Fibroblast of gingiva (primary cell): ENCODE data around the gene SNTA1.
"Not testable (repeated sequence)": the region's sequence is repeated elsewhere in the genome, so short reads cannot be mapped to it uniquely, and the experiment has no call there.

Experiments
- DNase-seq: peaks from one replicate; pipeline ENCODE4 v3.0.0-alpha.2; 2011; ENCODE audit warnings: low read depth

SNTA1 gene

DNA sequence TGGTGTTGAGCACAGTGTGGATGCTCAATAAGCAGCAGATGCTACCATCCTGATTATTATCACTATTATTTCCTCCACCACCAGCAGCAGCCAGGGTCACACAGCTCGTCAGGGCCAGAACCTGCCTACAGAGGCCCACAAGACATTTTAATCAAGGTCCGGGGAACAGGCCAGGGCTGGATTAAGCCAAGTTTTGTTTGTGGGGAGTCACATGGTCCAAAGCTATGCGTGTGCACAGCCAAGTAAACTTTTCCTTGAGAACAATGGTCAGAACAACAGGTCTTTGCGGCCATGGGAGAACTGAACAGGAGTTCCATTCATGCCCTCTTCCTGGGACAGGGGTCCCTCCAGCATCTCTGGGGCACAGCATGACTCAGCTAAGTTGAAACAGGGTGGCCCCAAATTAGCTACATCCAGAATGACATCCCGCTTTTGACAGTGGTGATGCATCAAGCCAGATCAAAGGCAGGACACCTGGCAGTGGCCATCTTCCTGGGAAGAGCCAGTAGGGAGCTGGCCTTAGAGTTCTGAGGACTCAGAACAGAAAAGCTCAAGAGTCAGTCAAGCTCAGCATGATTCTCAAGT is 11.7 kb downstream of the SNTA1 start:
- peak; percentile 32 for DNase-seq

DNA sequence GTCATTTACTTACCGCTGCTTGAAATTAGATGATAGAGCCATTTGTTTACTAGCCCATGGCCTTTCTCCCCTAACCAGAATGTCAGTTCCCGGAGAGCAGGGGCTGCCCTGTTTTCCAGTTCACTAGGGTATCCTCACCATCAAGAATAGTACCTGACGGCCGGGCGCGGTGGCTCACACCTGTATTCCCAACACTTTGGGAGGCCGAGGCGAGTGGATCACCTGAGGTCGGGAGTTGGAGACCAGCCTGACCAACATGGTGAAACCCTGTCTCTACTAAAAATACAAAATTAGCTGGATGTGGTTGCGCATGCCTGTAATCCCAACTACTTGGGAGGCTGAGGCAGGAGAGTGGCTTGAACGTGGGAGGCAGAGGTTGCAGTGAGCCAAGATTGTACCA is 19.7 kb downstream of the SNTA1 start:
- DNase-seq = not testable (repeated sequence)

DNA sequence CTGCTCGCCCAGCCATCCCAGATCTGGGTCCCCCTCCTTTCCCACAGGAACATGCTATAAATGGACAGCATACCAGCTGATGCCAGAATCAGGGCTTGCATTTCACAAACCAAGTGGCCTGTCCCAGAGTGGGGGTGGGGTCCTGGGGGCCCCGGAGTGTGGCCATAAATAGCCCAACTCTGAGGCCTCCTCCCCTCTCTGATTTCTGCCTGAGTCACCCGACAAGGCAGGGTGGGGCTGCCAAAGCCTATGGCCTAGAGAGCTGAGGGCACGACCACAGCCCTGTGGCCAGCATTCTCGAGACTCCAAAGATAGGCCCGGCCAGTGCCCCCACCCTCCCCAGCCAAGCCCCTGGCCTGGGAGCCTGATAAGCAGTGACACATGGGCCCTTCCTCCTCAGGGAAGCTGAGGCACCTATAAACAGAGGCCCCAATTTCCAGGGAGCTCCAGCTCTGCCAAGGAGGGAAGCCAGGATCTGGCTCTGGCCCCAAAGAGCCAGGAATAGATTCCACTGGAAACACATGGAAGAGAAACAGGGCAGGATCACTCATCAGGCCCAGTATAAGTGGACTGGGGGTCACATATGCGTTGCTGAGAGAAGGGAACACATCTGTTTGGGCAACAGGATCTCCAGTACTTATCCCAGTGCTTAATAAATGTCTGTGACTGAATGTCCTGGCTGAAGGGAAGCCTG is 20.3 kb downstream of the SNTA1 start:
- peak; percentile 92 for DNase-seq

DNA sequence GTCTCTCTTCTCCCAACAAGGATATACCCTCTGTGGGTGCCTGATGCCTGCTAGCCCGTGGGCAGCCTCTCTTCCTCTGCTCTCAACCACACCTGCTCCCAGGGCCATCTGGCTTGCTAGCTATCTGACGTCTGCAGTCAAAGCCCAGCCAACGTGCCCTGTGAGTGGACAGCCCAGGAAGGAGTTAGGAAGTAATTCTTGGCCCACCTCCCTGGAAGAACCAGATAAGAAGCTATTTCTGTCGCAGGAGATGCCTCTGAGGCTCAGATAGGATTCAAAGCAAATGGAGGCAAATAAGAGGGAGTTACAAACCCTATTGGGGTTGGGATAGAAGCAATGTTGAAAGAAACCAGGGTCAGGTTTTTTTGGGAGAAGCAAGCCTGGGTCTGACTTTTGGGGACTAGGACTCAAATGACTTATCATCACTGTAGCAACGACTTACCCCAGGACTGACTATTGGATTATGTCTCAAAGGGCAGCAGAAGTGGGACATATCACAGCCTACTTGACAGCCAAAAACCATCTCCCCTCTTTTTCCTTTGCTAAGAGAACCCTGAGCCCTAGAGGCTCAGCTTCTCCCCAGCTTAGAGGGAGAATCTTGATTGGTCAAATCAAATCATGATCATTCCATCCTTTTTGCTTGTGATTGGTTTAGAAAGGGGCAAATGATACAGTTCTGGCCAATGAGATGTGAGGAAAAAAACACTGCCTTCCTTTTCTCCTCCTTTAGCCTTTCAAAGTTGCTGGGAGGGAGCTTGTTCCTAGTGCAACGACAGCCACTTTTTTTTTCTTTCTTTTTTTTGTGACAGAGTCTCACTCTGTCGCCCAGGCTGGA is 24.2 kb downstream of the SNTA1 start:
- DNase-seq = no peak

DNA sequence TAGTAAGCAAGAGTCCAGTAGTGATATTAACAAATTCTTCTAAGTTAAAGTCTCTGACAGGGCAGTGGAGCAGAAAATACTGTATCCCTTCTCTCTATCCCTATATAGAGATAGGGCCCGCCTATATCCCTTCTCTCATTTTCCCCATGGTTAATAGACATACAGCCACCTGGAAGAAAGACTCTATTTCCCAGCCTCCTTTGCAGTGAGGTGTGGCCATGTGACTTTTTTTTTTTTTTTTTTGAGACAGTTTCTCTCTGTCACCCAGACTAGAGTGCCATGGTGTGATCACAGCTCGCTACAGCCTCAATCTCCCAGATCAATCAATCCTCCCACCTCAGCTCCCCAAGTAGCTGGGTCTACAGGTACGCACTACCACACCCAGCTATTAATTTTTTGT is 25.5 kb downstream of the SNTA1 start:
- DNase-seq = no peak

DNA sequence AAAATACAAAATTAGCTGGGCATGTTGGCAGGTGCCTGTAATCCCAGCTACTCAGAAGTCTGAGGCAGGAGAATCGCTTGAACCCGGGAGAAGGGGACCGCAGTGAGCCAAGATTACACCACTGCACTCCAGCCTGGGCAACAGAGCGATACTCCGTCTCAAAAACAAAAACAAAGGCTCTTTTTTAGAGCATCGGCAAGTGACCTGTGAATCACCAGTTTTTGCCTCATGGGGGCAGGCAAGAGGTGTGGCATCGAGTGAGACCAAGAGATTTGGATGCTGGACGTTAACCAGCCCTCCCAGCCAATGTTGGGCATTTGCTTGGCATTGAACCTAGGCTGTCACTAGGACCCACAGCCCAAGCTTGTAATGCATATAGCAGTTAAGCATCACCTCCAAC is 27.6 kb downstream of the SNTA1 start:
- peak; percentile 49 for DNase-seq

DNA sequence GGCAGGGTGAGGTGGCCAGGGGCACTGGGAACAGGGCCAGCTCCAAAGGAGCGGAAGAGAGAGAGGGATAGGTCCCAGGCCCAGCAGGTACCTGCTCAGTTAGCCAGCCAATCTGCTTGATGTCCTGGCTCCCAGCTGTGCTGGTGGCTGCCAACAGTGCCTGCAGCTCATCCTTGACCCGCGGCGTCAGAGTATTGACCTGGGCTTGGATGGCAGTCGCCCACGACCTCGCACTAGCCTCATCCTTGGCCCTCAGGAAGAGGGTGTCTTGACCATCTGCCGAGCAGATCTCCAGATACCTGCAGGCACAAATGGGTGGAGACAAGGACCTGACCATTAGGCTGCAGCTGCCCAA is 31.1 kb downstream of the SNTA1 start:
- DNase-seq = no peak

DNA sequence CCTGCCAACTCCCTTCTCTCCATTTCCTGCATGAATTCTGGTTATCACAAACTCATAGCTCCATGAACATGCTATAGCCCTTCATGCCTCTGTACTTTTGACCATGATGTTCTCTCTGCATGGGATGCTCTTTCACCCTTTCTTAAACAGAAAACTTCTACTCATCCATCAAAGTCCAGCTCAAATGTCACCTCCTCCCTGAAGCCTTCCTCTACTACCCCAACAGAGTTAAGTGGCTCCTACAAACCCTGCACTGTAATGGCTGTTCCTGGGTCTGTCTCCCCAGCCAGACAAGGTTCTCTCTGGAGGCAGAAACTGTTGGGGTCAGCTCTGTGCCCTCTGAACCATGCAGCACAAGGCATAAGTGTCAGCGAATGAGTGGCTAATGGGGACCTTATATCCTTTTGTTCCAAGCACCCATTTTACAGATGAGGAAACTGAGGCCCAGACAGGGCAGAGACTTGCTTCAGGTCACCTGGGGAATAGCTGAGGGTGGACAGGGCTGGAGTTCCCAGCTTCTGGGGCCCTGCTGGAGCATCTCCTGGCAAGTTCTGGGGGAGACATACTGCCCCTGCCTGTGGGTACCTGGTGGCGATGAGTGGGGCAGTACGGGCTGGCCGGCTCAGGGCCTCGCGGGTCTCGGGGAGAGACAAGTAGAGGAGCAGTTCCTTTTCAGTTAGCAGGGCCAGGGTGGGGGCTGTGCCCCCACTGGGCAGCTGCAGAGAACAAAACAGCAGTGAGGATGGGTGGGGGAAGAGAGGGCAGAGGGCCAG is 31.7 kb downstream of the SNTA1 start:
- DNase-seq = no peak

DNA sequence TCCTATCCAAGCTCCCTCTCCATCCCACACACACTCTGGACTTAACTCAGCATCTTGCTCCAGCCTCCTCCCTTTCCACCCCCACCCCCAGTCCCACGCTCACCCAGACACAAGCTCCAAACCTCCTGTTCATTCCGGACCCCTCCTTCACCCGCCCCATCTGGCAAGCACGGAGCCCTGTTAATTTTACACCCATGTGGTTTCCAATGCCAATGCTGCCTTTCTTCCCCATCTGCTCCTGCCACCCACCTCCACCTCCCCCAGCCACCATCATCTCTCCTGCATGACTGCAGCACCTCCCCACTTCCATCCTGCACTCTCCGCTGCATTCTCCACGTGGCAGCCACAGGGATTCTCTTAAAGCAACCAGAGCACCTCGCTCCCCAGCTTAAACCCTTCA is 32.3 kb downstream of the SNTA1 start:
- DNase-seq = no peak

DNA sequence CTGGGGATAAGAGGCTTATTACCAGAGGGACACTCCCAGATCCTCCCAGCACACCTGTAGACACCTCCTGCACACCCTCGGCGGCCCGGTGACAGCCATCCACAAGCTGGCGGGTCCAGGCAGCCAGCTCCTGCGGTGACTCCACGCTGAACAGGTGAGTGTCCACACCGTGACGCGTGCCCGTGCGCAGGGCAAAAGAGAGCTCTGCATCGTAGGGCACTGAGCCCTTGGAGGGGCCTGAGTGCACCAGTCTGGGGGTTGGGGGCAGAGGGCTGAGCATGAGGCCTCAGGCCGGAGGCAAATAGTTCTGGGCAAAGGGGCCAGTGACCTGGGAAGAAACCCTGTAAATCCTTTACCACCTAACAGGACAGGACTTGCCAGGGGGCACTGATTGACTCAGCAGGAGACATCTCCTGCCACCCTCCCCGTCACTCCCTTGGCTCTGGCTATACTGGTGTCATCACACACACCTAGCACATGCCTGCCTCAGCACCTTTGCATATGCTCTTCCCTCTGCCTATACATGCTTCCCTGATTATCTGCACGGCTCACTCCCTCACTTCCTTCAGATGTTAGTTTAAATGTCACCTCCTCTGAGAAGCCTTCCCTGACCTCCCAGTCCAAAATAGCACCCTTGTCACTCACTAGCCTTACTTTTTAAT is 33.4 kb downstream of the SNTA1 start:
- DNase-seq = no peak

DNA sequence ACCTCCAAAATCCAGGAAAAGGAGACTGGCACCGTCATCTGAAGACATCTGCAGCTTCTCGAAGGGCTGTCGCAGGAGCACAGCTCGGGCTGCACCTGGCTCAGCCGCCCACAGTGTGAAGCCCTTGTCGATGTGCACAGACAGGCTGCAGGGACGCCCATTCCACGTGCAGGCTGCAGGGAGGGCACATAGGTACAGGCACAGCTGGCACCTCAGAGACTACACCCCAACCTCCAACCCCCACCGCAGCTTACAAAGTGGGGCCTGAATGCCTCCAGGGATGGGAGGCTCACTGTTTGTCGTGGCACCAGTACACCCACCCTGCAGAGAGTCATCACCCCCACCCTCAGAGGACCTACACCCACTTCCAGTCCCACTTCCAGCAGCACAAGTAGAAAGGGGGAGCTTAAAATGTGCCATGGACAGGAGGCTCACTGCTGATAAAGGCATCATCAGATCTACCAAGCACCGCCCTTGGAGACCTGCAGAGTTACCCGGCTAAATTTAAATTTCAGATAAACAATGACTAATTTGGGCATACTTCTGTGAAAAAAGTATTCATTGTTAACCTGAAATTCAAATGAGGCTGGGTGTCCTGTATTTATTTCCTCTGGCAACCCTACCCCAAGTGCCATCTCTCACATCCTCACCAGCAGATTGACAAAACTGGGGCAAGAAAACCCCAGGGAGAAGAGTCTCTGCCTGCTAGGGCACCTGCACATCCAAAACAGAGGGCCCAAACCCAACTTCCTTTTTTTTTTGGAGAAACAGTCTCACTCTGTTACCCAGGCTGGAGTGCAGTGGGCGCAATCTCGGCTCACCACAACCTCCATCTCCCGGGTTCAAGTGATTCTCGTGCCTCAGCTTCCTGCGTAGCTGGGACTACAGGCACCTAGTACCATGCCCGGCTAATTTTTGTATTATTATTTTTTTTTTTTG is 34.6 kb downstream of the SNTA1 start:
- DNase-seq = no peak

DNA sequence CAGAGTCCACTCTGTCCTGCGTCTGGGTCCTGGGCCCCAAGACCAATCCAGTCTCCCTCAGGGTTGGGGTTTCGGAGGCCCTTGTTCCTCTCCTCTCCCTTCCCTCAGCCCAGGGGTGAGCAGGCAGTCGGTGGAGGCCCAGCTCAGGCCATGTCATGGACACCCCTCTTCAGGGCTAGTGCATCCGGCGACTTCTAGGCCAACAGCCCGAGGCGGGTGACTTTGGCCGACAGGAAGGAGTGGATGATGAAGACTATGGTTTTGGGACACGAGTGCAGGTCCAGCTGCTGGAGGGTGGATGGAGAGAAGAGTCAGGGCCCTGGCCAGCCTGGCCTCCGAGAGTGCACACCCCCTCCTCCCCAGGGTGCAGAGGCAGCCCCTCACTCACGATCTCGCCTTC is 35.2 kb downstream of the SNTA1 start:
- no peak for DNase-seq

DNA sequence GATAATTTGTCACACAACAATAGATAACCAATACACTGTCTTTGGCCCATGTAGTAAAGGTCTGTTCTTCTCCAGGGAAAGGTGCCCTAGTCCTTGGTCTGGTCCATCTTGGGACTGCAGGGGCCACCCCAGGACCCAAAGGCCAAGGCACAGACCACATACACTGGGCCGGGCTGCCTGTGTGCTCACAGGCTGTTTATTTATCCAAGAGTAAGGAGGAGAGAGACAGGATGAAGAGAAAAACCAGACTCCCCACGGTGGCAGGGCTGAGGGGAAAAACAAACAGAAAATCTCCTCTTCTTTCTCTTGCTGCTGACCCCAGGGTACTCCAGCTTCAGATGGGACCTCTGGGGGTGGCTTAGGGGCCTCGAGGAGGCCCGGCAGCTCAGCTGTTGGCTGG is 35.8 kb downstream of the SNTA1 start:
- DNase-seq = no peak

DNA sequence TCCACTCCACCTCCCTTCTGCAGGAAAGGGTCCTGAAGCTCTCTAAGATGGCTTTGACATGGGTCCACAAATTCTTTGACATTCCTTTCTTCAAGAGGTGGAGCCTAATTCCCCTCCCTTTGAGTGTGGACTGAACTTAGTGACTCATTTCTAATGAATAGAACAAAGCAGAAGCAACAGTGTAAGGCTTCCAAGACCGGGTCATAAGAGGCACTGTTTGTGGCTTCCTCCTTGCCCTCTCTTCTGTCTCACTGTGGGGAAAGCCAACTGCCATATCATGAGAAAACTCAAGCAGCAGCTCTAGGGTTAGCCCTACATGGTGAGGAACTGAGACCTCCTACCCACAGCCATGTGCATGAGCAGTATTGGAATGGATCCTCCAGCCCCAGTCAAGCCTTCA is 36.3 kb downstream of the SNTA1 start:
- no peak for DNase-seq

DNA sequence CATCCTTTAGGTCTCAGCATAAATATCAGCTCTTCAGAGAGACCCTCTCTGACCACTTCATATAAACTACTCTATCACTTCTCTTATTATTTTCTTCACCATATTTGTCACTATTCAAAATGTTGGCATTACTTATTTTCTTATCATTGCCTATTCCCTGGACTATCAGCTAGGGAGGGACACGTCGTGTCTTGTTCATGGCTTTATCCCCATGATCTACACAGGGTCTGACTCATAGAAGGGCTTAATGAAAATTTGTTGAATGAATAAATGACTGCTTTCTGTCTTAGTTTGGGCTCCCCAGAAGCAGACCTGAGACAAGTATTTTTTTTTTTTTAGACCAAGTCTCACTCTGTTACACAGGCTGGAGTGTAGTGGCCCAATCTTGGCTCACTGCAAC is 39.3 kb downstream of the SNTA1 start:
- no peak for DNase-seq

DNA sequence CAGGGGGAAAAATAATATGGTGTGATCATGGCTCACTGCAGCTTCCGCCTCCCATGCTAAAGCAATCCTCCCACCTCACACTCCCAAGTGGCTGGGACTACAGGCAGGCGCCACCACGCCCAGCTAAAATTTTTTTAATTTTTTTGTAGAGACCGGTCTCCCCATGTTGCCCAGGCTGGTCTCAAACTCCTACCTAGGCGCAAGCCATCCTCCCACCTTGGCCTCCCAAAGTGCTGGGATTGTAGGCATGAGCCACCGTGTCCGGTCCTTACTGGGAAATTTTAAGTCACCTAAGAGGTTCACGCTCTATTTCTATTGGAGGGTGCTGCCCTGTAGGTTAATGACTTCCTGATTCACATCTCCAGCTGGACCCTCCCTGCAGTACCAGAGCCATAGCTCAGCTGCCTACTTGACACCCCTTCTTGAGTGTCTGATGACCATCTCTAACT is 41.6 kb downstream of the SNTA1 start:
- no peak for DNase-seq

DNA sequence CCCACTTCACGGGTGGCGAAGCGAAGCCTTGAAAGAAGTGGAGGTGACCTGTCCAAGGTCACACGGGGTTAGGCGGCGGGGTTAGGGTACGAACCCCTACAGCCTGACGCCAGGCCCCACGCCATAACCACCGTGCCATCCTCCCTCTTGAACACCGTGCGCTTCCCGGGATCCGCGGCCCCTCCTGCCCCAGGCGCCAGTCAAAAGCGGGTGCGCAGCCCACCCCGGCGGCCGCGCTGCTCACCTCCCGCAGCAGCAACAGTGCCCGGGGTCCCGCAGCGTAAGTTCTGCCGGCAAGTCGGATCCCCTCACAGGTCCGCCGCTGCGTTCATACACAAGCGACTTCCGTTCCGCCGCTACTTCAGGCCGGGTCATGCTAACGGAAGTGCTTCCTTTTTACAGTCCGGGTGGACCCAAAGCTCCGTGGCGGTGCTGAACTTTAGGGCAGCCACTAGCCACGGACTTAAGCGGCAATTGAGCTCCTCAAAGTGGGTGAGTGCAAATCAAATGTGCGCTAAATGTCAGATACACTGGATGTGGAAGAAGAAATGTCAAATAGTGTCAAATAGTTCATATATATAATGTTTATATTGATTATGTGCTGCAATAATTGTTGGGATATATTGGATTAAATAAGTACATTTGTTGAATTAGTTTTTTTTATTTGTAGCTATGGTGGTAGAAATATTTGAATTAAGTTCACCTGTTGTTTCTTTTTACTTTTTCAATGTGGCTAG is 42.2 kb downstream of the SNTA1 start, which contains the start of gene CDK5RAP1:
Gene CDK5RAP1 (minus strand): TSS at position 336 of the 737 bp plus-strand sequence. CDS start 4,455 bp downstream, outside the sequence.
- peak; percentile 91 for DNase-seq

DNA sequence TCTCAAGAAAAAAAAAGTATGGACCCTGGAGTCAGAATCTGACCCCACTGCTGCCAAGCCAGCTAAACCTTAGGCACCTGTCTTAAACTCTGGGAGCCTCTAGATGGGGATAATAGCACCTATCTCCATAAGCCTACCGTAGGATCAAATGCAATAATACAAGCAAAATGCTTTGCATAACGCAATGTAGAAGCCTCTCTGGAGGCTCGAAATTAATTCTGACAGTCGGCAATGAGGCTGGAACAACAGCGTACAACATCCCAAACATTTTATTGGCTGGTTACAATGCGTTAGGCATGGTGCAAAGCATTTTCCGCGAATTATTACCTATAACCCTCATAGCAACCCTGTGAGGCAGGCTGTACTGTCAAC is 42.8 kb downstream of the SNTA1 start:
- DNase-seq = no peak

DNA sequence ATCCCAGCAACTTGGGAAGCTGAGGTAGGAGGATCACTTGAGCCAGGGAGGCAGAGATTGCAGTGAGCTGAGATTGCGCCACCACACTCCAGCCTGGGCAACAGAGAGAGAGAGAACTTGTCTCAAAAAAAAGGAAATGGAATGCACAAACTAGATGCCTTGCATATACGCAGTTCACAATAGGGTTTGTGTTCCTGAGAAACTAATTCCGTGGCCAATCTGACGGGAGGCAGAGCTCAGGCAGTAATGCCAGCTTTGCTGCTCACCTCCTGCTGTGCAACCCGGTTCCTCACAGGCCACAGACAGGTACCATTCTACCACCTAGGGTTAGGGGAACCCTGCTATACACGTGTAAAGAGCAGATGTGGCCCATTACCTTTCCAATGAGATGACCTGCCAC is 43.6 kb downstream of the SNTA1 start:
- DNase-seq = peak; percentile 42

DNA sequence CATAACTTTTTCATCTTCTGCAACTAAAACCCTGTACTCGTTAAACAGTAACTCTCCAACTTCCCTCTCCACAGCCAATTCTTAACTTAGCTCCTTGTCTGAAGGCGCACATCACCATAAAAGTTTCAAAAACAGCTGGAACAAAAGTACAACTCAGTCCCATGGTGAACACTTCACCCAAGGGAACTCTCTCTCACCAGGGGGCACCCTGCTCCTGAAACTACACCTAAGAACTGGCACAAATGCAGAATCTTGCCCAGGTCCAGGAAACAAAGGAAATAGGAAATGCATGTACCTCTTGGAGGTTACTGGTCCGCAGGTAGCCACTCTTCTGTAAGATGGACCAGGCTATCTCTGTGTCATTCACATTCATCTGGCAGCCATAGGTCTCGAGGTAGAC is 48.8 kb downstream of the SNTA1 start:
- no peak for DNase-seq
